ENCODE results near the gene ITGA2B. TPM values are rescaled to one million over a fixed set of nuclear protein-coding genes. Genes with fewer than 3 reads are reported as not detected.

The ITGA2B gene
- total and polyA plus RNA-seq, 2 experiments from 2014 or later = 0.77 to 3.6 TPM

DNA sequence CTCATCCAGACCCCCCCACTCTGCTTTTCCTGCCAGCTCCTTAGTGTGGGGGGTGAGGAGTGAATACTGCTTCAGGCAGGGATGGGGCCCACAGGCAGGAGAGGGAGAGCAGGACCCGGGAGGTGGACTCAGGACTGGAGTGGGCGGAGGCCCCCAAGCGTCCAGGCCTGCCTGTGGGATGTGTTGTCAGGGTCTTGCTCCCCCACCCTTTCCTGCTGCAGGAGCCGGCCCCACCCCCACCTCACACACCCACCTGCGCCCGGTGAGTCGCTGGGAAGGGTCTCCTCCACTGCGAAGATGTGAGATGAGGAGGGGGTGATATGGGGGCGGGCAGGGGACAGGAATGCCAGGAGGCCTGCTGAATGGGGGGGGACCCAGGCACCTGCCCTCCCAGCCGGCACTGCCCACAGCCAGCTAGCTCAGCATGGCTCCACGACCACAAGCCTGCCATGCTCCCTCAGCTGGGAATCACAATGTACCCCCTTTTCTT, 26.9 kb downstream of the ITGA2B start:
- no peaks in the 10 kb centered on the region for H3K9me2 ChIP-seq (replicated peaks; ENCODE audit: insufficient read depth)
- peak overlapping the region; percentile 90 for H2AFZ ChIP-seq
- peaks cover 13% of the 10 kb centered on the region for H4K20me1 ChIP-seq (ENCODE audit: insufficient read depth, poor library complexity, severe bottlenecking)
- no peak for DNase-seq (ENCODE audit: low spot score)
- H3K36me3 ChIP-seq (replicated peaks; ENCODE audit: insufficient read depth, low read depth) = no peaks in the 10 kb centered on the region
- H3K4me3 ChIP-seq = peak overlapping the region; percentile 98
- no peaks in the 10 kb centered on the region for H3K27me3 ChIP-seq
- H3K4me1 ChIP-seq (ENCODE audit: insufficient read depth) = peaks cover 24% of the 10 kb centered on the region
- peaks cover 8% of the 10 kb centered on the region for H3K79me2 ChIP-seq
- no peak for TF ChIP-seq EZH2 (IDR thresholded peaks at IDR 0.05; ENCODE audit: borderline replicate concordance)
- TF ChIP-seq, protein P1, sequence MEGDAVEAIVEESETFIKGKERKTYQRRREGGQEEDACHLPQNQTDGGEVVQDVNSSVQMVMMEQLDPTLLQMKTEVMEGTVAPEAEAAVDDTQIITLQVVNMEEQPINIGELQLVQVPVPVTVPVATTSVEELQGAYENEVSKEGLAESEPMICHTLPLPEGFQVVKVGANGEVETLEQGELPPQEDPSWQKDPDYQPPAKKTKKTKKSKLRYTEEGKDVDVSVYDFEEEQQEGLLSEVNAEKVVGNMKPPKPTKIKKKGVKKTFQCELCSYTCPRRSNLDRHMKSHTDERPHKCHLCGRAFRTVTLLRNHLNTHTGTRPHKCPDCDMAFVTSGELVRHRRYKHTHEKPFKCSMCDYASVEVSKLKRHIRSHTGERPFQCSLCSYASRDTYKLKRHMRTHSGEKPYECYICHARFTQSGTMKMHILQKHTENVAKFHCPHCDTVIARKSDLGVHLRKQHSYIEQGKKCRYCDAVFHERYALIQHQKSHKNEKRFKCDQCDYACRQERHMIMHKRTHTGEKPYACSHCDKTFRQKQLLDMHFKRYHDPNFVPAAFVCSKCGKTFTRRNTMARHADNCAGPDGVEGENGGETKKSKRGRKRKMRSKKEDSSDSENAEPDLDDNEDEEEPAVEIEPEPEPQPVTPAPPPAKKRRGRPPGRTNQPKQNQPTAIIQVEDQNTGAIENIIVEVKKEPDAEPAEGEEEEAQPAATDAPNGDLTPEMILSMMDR (IDR thresholded peaks at IDR 0.05; ENCODE audit: poor library complexity) = no peak
- H3K4me2 ChIP-seq = peak overlapping the region; percentile 99
- 15% methylated on average over 5 of the region's 11 CpGs for WGBS (ENCODE audit: low lambda C conversion rate, missing lambda C conversion rate)
- H3K9me3 ChIP-seq (ENCODE audit: low read depth) = no peaks in the 10 kb centered on the region
- no peak overlapping the region for H3K27ac ChIP-seq

DNA sequence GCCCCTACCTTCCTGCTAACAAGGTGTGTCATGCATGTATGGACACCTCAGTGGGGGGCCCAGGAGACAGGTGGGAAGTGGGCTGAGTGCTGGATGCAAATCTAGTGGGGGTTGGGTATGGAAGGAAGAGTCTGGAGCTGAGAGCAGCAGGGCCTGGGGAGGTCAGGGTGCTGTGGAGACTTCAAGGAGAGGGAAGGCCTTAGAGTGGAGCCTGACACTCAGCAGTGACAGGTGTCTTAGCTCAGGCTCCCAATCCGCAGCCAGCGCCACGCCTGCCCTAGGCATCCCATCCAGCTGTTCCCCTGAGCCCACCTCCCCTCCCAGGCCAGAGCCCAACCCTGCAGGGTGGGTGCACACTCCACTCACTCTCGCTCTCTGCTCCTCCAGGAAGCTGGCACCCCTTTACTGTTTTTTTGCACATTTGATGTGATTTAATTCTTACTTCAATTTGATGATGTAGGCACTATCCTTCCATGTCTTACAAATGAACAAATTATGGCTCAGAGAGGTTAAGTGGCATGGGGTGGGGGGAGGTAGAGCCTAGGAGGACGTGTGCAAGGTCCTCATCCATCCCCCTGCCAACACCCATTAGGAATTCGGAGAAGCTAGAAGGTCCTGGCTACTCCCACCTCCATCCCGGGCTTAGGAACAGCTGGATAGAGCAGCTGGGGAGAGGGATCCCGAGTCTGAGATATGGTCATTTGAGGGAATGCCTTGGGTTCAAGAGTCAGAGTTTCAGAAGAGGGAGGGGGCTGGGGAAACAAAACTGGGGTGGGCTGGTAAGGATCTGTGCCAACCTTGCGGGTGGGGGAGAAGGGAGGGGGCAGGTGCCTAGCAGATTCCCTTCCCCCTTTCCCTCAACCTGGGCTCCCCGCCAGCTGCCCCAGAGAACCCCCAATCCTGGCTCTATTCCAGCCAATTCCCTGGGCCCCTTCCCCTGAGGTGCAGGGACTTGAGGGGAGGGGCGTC, 27.9 kb downstream of the ITGA2B start:
- Histone ChIP-seq H4K20me1 (ENCODE audit: insufficient read depth, poor library complexity, severe bottlenecking) (peaks cover 13% of the 10 kb centered on the region), H3K79me2 (peaks cover 8% of the 10 kb centered on the region), H3K4me3 (no peak overlapping the region), H3K36me3 (replicated peaks; ENCODE audit: insufficient read depth, low read depth) (no peaks in the 10 kb centered on the region), H3K4me2 (peak overlapping the region; percentile 99), H3K9me3 (ENCODE audit: low read depth) (no peaks in the 10 kb centered on the region), H3K9me2 (replicated peaks; ENCODE audit: insufficient read depth) (no peaks in the 10 kb centered on the region), H3K27ac (no peak overlapping the region), H2AFZ (no peak overlapping the region), H3K4me1 (ENCODE audit: insufficient read depth) (peaks cover 24% of the 10 kb centered on the region), H3K27me3 (no peaks in the 10 kb centered on the region)
- 47% methylated on average over 9 of the region's 11 CpGs for WGBS (ENCODE audit: low lambda C conversion rate, missing lambda C conversion rate)
- TF ChIP-seq EZH2 (IDR thresholded peaks at IDR 0.05; ENCODE audit: borderline replicate concordance) = no peak
- TF ChIP-seq, protein P1 (IDR thresholded peaks at IDR 0.05; ENCODE audit: poor library complexity) = no peak
- TF ChIP-seq EZH2phosphoT487 (IDR thresholded peaks at IDR 0.05; ENCODE audit: low read depth, severe bottlenecking, unreplicated experiment) = no peak
- DNase-seq (ENCODE audit: low spot score) = no peak

DNA sequence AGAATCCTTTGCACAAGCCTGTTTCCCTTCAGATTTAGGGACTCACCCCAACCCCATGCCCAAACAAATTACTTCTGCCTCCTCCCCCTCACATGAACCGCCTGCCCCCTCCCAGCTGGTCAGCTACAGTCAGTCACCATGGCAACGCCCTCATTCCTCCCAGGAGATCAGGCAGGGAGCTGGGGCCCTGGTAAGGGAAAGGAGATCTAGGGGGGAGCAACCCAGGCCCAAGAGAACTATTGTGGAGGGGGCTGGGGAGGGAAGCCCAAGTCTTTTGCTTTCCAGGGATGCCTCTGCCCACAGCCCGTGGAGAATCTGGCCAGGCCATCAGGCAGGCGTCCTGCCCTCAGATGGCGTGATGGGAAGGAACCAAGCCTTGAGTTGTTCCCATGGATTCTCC, 28.6 kb downstream of the ITGA2B start:
- Histone ChIP-seq H2AFZ (no peak overlapping the region), H3K4me3 (no peak overlapping the region), H3K27me3 (no peaks in the 10 kb centered on the region), H3K79me2 (peaks cover 8% of the 10 kb centered on the region), H3K4me2 (peak overlapping the region; percentile 99), H3K36me3 (replicated peaks; ENCODE audit: insufficient read depth, low read depth) (no peaks in the 10 kb centered on the region), H3K4me1 (ENCODE audit: insufficient read depth) (peaks cover 24% of the 10 kb centered on the region), H3K27ac (no peak overlapping the region), H4K20me1 (ENCODE audit: insufficient read depth, poor library complexity, severe bottlenecking) (peaks cover 13% of the 10 kb centered on the region), H3K9me2 (replicated peaks; ENCODE audit: insufficient read depth) (no peaks in the 10 kb centered on the region), H3K9me3 (ENCODE audit: low read depth) (no peaks in the 10 kb centered on the region)
- DNase-seq (ENCODE audit: low spot score) = peak; percentile 66
- TF ChIP-seq EZH2 (IDR thresholded peaks at IDR 0.05; ENCODE audit: borderline replicate concordance) = no peak
- no peak for TF ChIP-seq EZH2phosphoT487 (IDR thresholded peaks at IDR 0.05; ENCODE audit: low read depth, severe bottlenecking, unreplicated experiment)
- TF ChIP-seq, protein P1 (IDR thresholded peaks at IDR 0.05; ENCODE audit: poor library complexity) = no peak
- WGBS (ENCODE audit: low lambda C conversion rate, missing lambda C conversion rate) = 58% methylated on average over 5 of the region's 5 CpGs

Data from hepatocyte (in vitro differentiated cells).